Measurements from ENCODE around the gene PSORS1C2. TPM values are rescaled to one million over a fixed set of nuclear protein-coding genes. Genes with fewer than 3 reads are reported as not detected.

PSORS1C2 gene
- total RNA-seq, 1 donor from 2014 or later: 0.38 TPM

DNA sequence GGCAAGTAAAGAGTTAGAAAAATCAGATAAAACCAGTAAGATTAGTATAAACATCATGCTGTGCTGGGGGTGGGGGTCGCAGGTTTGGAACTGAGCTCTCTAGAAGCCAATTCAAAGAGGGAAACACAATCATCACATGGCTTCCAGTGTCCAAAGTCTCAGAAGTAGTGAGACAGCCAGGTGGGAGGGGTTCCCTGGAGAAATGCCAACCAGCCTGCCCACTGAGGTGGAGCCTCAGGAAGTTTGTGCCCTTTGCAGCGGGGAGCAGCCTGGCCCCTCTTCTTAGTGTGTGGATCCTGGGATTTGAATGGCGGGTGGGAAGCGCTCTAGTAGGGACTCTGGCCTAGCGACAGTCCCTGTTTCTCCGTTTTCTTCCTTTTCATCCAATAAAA, 47.9 kb downstream of the PSORS1C2 start:
- no peaks in the 10 kb centered on the region for H3K27me3 Mint-ChIP-seq (ENCODE audit: unreplicated experiment)
- DNase-seq (ENCODE audit: low spot score): no peak
- H3K4me1 Mint-ChIP-seq (ENCODE audit: unreplicated experiment): peaks cover 21% of the 10 kb centered on the region

DNA sequence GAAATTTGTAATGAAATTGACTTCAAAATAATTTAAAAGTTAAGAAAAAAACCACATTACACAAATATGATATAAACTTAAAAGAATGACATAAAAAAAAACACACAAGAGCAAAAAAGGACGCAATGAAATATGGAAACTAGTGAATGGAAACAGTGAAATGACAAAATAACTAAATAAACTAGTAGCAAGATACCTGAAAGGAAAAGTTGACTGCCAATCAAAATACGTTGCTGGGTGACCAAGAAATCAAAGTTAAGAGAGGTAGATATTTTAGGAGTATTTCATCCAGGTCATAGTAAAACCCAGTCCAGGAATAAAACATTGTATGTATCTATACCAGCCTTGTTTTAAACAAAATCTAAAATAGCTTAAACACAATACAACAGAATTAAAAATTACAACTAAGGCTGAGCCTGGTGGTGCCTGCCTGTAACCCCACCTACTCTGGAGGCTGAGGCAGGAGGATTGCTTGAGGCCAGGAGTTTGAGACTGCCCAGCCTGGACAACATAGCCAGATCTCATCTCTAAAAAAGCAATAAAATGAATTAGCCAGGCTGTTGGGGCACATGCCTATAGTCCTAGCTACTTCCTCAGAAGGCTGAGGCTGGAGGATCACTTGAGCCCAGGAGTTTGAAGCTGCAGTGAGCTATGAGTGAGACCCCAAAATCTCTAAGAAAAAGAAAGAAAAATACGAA, 48.4 kb downstream of the PSORS1C2 start:
- no peaks in the 10 kb centered on the region for H3K36me3 Mint-ChIP-seq (ENCODE audit: low read depth, unreplicated experiment)
- TF ChIP-seq, protein P1, sequence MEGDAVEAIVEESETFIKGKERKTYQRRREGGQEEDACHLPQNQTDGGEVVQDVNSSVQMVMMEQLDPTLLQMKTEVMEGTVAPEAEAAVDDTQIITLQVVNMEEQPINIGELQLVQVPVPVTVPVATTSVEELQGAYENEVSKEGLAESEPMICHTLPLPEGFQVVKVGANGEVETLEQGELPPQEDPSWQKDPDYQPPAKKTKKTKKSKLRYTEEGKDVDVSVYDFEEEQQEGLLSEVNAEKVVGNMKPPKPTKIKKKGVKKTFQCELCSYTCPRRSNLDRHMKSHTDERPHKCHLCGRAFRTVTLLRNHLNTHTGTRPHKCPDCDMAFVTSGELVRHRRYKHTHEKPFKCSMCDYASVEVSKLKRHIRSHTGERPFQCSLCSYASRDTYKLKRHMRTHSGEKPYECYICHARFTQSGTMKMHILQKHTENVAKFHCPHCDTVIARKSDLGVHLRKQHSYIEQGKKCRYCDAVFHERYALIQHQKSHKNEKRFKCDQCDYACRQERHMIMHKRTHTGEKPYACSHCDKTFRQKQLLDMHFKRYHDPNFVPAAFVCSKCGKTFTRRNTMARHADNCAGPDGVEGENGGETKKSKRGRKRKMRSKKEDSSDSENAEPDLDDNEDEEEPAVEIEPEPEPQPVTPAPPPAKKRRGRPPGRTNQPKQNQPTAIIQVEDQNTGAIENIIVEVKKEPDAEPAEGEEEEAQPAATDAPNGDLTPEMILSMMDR (IDR thresholded peaks at IDR 0.05; ENCODE audit: unreplicated experiment): no peak
- no peak overlapping the region for H3K4me3 Mint-ChIP-seq (ENCODE audit: unreplicated experiment)
- H3K27me3 Mint-ChIP-seq (ENCODE audit: unreplicated experiment): no peaks in the 10 kb centered on the region
- H3K27ac Mint-ChIP-seq (ENCODE audit: unreplicated experiment): no peak overlapping the region
- H3K9me3 Mint-ChIP-seq (ENCODE audit: unreplicated experiment): no peaks in the 10 kb centered on the region
- DNase-seq (ENCODE audit: low spot score): no peak
- peaks cover 20% of the 10 kb centered on the region for H3K4me1 Mint-ChIP-seq (ENCODE audit: unreplicated experiment)

More for the DNA sequence above, 47.9 kb downstream of the PSORS1C2 start:
- Mint-ChIP-seq H3K9me3 (ENCODE audit: unreplicated experiment) (no peaks in the 10 kb centered on the region), H3K27ac (ENCODE audit: unreplicated experiment) (no peak overlapping the region), H3K36me3 (ENCODE audit: low read depth, unreplicated experiment) (no peaks in the 10 kb centered on the region), H3K4me3 (ENCODE audit: unreplicated experiment) (no peak overlapping the region)
- TF ChIP-seq, protein P1 (IDR thresholded peaks at IDR 0.05; ENCODE audit: unreplicated experiment): no peak

Other genes with a start within 250 kb of the PSORS1C2 start
- gene GTF2H4, start 230.9 kb downstream of the PSORS1C2 start, total RNA-seq (ENCODE audit: unreplicated experiment): 47.6 TPM
- gene VARS2, start 224.8 kb downstream of the PSORS1C2 start, total RNA-seq (ENCODE audit: unreplicated experiment): 20.0 TPM
- gene SFTA2, start 206.9 kb downstream of the PSORS1C2 start, total RNA-seq (ENCODE audit: unreplicated experiment): 2.8 TPM
- gene MUCL3, start 198.1 kb downstream of the PSORS1C2 start, total RNA-seq (ENCODE audit: unreplicated experiment): not detected
- 0.10 TPM for gene MUC21, start 155.3 kb downstream of the PSORS1C2 start, total RNA-seq (ENCODE audit: unreplicated experiment)
- gene MUC22, start 128.6 kb downstream of the PSORS1C2 start, total RNA-seq (ENCODE audit: unreplicated experiment): not detected
- not detected for gene C6orf15, start 26.5 kb downstream of the PSORS1C2 start, total RNA-seq (ENCODE audit: unreplicated experiment)
- 0.54 TPM for gene PSORS1C1, start 24.3 kb downstream of the PSORS1C2 start, total RNA-seq (ENCODE audit: unreplicated experiment)
- not detected for gene CDSN, start 18.6 kb downstream of the PSORS1C2 start, total RNA-seq (ENCODE audit: unreplicated experiment)
- 21.7 TPM for gene CCHCR1, start 18.7 kb upstream of the PSORS1C2 start, total RNA-seq (ENCODE audit: unreplicated experiment)
- 17.2 TPM for gene TCF19, start 19.5 kb upstream of the PSORS1C2 start, total RNA-seq (ENCODE audit: unreplicated experiment)
- gene POU5F1, start 31.6 kb upstream of the PSORS1C2 start, total RNA-seq (ENCODE audit: unreplicated experiment): 88.7 TPM
- 177 TPM for gene HLA-C, start 133.0 kb upstream of the PSORS1C2 start, total RNA-seq (ENCODE audit: unreplicated experiment)
- gene HLA-B, start 218.1 kb upstream of the PSORS1C2 start, total RNA-seq (ENCODE audit: unreplicated experiment): 301 TPM

All from endothelial cell (in vitro differentiated cells).